Measurements from ENCODE around the gene ZXDB.
"Not testable (repeated sequence)": the region's sequence is repeated elsewhere in the genome, so short reads cannot be mapped to it uniquely, and the experiment has no call there.

The ZXDB gene

GRCh38 chrX:57591284-57592159, at the start of gene ZXDB:
ZXDB (plus strand) TSS chrX:57592011; CDS start chrX:57592049, 38 bp downstream.
- peak; percentile 46 for DNase-seq

GRCh38 chrX:57565198-57565597, 26.6 kb upstream of the ZXDB start:
- DNase-seq = no peak

- peak; percentile 47 for DNase-seq
These were observed 18.1 kb upstream of the ZXDB start for GRCh38 chrX:57573754-57574153.

GRCh38 chrX:57582948-57583347, 8.9 kb upstream of the ZXDB start:
- DNase-seq = peak; percentile 32

GRCh38 chrX:57583477-57583876, 8.3 kb upstream of the ZXDB start:
- DNase-seq = no peak

- no peak for DNase-seq
These were observed 5.5 kb upstream of the ZXDB start for GRCh38 chrX:57586360-57586759.

- no peak for DNase-seq
These were observed 4.7 kb upstream of the ZXDB start for GRCh38 chrX:57587062-57587461.

- DNase-seq = no peak
These were observed 4.2 kb upstream of the ZXDB start for GRCh38 chrX:57587607-57588006.

GRCh38 chrX:57592160-57592893, 516 bp downstream of the ZXDB start:
- peak; percentile 35 for DNase-seq

GRCh38 chrX:57592894-57593215, 1.0 kb downstream of the ZXDB start:
- peak; percentile 71 for DNase-seq

- no peak for DNase-seq
These were observed 3.6 kb downstream of the ZXDB start for GRCh38 chrX:57595381-57595811.

GRCh38 chrX:57596109-57596508, 4.3 kb downstream of the ZXDB start:
- no peak for DNase-seq

- DNase-seq = no peak
These were observed 4.7 kb downstream of the ZXDB start for GRCh38 chrX:57596516-57596915.

GRCh38 chrX:57607295-57608187, 15.7 kb downstream of the ZXDB start:
- peak; percentile 83 for DNase-seq

- not testable (repeated sequence) for DNase-seq
These were observed 21.5 kb downstream of the ZXDB start for GRCh38 chrX:57613351-57613750.

GRCh38 chrX:57629438-57629837, 37.6 kb downstream of the ZXDB start:
- DNase-seq = not testable (repeated sequence)

GRCh38 chrX:57640674-57641016, 48.8 kb downstream of the ZXDB start:
- DNase-seq = no peak

- no peak for DNase-seq
These were observed 49.5 kb downstream of the ZXDB start for GRCh38 chrX:57641338-57641737.

GRCh38 chrX:57643698-57644097, 51.9 kb downstream of the ZXDB start:
- no peak for DNase-seq

GRCh38 chrX:57647020-57647419, 55.2 kb downstream of the ZXDB start:
- DNase-seq = no peak

Data from NCI-H82 (cell line).